Coronary artery (tissue), 2 donors: ENCODE data around the gene CDK15.

Experiments used
- DNase-seq: peaks from one replicate; pipeline ENCODE4 v3.0.0-alpha.2; 2017; ENCODE audit warnings: low spot score
- H3K27ac ChIP-seq, 2 donors: fragments of 200-600 bp; sonication (generic); one replicate each; pipeline ENCODE4 v1.5.1; 2016 to 2019
- H3K4me3 ChIP-seq: fragments of 200-600 bp; sonication (generic); 2 replicates; pipeline ENCODE4 v1.5.1; 2016; ENCODE audit warnings: mild to moderate bottlenecking, moderate library complexity
- TF ChIP-seq, protein P1 (sequence below): fragments of 200-600 bp; sonication (generic); IDR thresholded peaks from one replicate; pipeline ENCODE4 v1.5.1; 2019; ENCODE audit warnings: antibody characterized with exemption

Gene CDK15

DNA sequence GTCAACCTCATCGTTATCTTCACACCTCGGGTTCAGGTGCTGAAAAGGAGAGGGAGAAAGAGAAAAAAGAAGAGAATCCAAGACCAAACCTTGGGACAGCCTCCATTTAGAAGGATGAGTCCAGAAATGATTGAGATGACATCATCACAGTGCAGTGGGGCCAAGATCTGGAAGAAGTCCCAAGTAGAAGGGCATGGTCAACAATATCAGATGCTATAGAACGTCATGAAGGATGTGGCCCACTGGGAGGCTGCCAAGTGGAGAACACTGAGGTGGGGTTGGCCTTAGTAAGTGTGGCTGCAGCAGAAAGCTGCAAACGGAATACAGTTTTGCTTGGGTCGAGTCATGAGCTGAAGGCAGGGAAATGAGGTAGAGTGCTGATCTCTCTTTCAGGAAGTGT is 136.2 kb downstream of the CDK15 start:
- H3K27ac ChIP-seq: no peak overlapping the region
- no peak for DNase-seq
- no peak overlapping the region for H3K4me3 ChIP-seq
- TF ChIP-seq, protein P1, sequence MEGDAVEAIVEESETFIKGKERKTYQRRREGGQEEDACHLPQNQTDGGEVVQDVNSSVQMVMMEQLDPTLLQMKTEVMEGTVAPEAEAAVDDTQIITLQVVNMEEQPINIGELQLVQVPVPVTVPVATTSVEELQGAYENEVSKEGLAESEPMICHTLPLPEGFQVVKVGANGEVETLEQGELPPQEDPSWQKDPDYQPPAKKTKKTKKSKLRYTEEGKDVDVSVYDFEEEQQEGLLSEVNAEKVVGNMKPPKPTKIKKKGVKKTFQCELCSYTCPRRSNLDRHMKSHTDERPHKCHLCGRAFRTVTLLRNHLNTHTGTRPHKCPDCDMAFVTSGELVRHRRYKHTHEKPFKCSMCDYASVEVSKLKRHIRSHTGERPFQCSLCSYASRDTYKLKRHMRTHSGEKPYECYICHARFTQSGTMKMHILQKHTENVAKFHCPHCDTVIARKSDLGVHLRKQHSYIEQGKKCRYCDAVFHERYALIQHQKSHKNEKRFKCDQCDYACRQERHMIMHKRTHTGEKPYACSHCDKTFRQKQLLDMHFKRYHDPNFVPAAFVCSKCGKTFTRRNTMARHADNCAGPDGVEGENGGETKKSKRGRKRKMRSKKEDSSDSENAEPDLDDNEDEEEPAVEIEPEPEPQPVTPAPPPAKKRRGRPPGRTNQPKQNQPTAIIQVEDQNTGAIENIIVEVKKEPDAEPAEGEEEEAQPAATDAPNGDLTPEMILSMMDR: no peak
